Bronchial epithelial cell (primary cell): ENCODE measurements around the gene NANOG. TPM values are rescaled to one million over a fixed set of nuclear protein-coding genes. Genes with fewer than 3 reads are reported as not detected.
"Not testable (repeated sequence)": the region's sequence is repeated elsewhere in the genome, so short reads cannot be mapped to it uniquely, and the experiment has no call there.

Experiments used
- DNase-seq: peaks from one replicate; pipeline ENCODE4 v3.0.0-alpha.2; 2010; ENCODE audit warnings: low read depth
- FAIRE-seq: peaks from 2 replicates; lab custom pipeline; 2011; peaks lifted over from hg19 to GRCh38; lab: Jason Lieb, UNC
- H3K27me3 ChIP-seq: 2 replicates; pipeline ENCODE4 v1.5.1; 2011; ENCODE audit warnings: low read length; ENCODE audit not compliant: control insufficient read depth, insufficient read depth
- H3K36me3 ChIP-seq: 2 replicates; pipeline ENCODE4 v1.5.1; 2011; ENCODE audit warnings: low read length; ENCODE audit not compliant: control insufficient read depth, insufficient read depth
- H3K4me3 ChIP-seq: 2 replicates; pipeline ENCODE4 v1.5.1; 2011; ENCODE audit warnings: mild to moderate bottlenecking, low read depth, low read length, control low read depth
- total RNA-seq: library from RNA; depleted of rRNA; stranded (reverse); fragments of >200 nt; gene quantifications from 2 replicates; pipeline ENCODE4 v1.2.1, GENCODE V29; 2014
- TF ChIP-seq, protein P1 (sequence below): IDR thresholded peaks from 2 replicates; pipeline ENCODE4 v1.5.1; 2011; ENCODE audit warnings: mild to moderate bottlenecking, moderate library complexity, low read length, control low read depth, inconsistent platforms; ENCODE audit not compliant: insufficient read depth, severe bottlenecking

Gene NANOG
- total RNA-seq, 1 donor from 2014 or later, result not detected

DNA sequence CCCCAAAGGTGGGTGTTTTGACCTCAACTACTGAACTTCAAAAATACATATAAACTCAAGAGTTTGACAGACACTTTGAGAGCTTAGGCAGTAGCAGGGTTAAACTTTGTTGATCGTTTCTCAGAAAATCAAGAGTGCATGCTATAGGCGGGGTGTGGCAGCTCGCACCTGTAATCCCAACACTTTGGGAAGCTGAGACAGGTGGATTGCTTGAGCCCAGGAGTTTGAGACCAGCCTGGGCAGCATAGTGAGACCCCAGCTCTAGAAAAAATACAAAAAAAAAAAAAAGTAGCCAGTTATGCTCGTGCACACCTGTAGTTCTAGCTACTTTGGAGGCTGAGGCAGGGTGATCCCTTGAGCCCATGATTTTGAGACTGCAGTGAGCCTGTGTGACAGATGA is 12.3 kb downstream of the NANOG start:
- DNase-seq (no peak), FAIRE-seq (no peak)
- no peak overlapping the region for H3K4me3 ChIP-seq
- no peaks in the 10 kb centered on the region for H3K36me3 ChIP-seq
- TF ChIP-seq, protein P1, sequence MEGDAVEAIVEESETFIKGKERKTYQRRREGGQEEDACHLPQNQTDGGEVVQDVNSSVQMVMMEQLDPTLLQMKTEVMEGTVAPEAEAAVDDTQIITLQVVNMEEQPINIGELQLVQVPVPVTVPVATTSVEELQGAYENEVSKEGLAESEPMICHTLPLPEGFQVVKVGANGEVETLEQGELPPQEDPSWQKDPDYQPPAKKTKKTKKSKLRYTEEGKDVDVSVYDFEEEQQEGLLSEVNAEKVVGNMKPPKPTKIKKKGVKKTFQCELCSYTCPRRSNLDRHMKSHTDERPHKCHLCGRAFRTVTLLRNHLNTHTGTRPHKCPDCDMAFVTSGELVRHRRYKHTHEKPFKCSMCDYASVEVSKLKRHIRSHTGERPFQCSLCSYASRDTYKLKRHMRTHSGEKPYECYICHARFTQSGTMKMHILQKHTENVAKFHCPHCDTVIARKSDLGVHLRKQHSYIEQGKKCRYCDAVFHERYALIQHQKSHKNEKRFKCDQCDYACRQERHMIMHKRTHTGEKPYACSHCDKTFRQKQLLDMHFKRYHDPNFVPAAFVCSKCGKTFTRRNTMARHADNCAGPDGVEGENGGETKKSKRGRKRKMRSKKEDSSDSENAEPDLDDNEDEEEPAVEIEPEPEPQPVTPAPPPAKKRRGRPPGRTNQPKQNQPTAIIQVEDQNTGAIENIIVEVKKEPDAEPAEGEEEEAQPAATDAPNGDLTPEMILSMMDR, result no peak
- no peaks in the 10 kb centered on the region for H3K27me3 ChIP-seq

DNA sequence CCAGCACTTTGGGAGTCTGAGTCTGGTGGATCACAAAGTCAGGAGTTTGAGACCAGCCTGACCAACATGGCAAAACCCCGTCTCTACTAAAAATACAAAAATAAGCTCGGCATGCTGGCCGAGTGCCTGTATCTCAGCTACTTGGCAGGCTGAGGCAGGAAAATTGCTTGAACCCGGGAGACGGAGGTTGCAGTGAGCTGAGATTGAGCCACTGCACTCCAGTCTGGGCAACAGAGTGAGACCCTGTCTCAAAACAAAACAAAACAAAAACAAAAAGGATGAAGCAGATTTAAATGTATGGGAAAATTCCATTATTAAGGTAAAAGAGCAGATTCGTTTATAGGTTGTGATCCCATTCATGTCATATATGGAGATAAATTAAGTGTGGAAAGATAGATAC is 17.1 kb downstream of the NANOG start:
- not testable (repeated sequence) for DNase-seq, H3K36me3 ChIP-seq, H3K27me3 ChIP-seq, FAIRE-seq, H3K4me3 ChIP-seq

DNA sequence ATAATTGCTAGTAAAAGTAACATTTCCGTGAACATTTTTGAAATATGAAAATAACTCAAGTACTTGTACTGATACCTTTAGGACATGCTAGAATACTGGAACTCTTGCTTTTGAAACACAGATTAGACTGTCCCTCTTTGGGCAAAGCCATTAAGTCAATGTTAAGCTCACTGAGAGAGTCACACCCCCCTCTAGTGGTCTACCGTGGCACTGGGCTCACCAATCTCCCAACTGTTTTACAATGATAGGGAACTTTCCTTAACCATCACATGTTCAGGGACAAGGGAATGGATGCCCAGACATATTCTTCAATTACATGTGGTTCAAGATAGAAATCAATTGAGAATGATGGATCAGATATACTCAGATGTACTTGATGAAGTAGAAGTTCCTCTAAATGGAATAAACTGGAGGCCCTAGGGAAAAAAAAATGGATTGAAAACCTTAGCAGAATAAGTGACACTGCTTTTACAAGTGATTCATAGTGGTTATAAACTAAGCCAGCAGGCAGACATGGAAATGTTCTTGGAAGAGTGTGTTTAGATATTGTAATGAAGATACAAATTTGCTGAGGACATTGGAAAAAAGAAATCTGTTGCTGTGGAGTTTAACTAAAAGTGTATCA is 17.8 kb downstream of the NANOG start:
- Histone ChIP-seq H3K27me3 (no peaks in the 10 kb centered on the region), H3K4me3 (no peak overlapping the region), H3K36me3 (no peaks in the 10 kb centered on the region)
- DNase-seq (peak; percentile 38), FAIRE-seq (no peak)
- TF ChIP-seq, protein P1, result peak; percentile 71

DNA sequence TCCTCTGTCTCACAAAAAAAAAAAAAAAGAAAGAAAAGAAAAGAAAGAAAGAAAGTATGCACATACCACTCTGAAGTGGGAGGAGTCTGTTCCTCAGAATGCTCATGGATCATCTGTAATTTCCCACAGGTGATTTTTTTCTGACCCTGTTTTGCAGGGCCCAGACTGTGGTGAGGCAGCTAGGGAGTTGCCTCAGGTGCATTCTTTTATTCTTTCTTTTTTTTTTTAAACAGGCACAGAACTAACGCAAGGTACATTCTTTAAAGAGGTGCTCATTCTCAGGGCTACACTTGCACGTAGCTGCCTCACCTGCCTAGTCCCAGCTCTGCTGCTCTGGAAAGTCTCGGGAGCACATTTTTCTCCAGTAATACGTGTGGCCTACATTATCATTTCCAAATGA is 36.6 kb downstream of the NANOG start:
- not testable (repeated sequence) for H3K27me3 ChIP-seq, H3K36me3 ChIP-seq, H3K4me3 ChIP-seq
- DNase-seq, result peak; percentile 78
- FAIRE-seq, result peak; percentile 82

DNA sequence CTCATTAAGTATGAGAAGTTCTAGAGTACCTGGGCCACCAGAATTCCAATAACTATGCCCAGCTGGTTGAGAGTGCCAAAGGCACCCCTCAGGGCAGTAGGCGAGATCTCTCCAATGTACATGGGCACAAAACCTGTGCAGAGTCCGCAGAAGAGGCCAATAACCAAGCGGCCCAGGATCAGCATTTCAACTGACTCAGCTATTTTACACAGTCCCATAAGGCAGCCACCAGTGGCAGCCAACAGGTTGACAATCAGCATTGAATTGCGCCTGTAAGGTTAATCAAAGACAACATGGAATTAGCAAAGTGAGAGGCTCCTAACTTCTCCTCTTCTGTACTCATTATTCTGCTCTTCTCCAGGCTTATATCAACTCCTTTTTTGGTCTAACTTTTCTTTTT is 40.5 kb downstream of the NANOG start:
- not testable (repeated sequence) for H3K36me3 ChIP-seq, H3K27me3 ChIP-seq, H3K4me3 ChIP-seq, FAIRE-seq, DNase-seq

DNA sequence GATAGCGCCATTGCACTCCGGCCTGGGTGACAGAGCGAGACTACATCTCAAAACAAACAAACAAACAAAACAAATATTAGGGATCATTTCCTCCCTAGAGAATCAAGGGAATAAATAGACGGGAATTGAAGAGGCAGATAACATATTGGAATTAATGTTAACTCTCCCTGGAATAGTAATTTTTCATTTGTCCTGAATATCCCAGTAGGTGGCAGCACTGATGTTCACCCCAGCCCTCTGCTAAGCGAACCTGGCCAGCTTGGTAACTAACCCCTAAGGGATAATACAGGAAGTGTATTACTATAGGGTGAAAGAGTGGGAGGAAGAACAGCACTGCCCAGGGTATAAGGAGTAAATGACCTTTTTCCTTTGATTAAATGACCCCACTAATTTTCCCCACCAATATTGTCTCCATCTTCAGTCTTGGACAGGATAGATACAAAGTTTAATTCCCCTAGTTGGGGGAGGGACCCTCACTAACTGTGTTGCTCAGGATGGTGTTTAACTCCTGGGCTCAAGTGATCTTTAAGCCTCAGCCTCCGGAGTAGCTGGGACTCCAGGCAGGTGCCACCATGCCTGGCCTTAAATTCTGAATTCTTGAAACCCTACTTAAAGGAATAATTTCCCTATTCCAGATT is 43.0 kb downstream of the NANOG start:
- FAIRE-seq (no peak), DNase-seq (peak; percentile 33)
- H3K4me3 ChIP-seq, result no peak overlapping the region

DNA sequence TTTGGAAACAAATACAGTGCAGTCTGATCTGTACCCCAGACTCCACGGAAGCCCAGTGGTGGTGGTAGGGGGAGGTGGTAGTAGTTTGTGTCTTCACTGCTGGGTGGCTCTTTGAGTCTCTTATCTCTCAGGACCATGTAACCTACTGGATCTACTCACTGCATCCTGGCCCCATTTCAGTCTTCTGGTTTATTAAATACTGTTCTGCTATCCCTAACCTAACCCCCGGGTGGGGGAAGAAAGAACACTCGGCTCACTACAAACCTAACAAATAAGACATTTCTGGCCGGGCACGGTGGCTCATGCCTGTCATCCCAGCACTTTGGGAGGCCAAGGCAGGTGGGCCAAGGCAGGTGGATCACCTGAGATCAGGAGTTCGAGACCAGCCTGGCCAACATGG is 44.0 kb downstream of the NANOG start:
- H3K36me3 ChIP-seq, H3K4me3 ChIP-seq, FAIRE-seq, H3K27me3 ChIP-seq, DNase-seq: not testable (repeated sequence)

More for the DNA sequence above, 43.0 kb downstream of the NANOG start:
- Histone ChIP-seq H3K27me3 (no peaks in the 10 kb centered on the region), H3K36me3 (no peaks in the 10 kb centered on the region)
- TF ChIP-seq, protein P1, result no peak

DNA sequence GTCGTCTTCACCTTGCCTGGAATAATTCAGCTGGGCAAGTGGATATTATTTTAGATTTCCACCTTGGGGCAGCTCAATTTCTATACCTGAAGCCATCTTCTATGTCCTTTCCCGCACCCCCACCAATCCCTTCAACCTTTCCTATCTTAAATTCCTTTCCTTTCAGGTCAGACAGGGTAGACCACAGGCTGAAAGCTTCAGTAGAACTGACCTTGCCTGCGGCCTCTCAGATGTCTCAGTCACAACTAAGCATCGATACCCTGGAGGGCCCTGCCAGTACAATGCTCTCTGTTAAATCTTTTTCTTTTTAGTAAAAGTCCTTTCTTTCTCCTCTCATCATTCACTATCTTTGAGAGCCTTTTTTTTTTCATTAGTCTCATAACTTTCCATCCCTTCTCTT is 44.6 kb downstream of the NANOG start:
- FAIRE-seq, result no peak
- no peak for DNase-seq
- no peak overlapping the region for H3K4me3 ChIP-seq
- TF ChIP-seq, protein P1, result no peak
- no peaks in the 10 kb centered on the region for H3K36me3 ChIP-seq
- no peaks in the 10 kb centered on the region for H3K27me3 ChIP-seq
